Fibroblast of skin of abdomen (primary cell): ENCODE results near the gene TPPP3.

Source experiments
- DNase-seq: peaks from one replicate; pipeline ENCODE4 v3.0.0-alpha.2; 2013

TPPP3 gene

GRCh38 chr16:67403976-67404555 lies 10.8 kb upstream of the TPPP3 start:
- no peak for DNase-seq

GRCh38 chr16:67400901-67401300 lies 7.6 kb upstream of the TPPP3 start:
- DNase-seq = no peak

GRCh38 chr16:67399749-67400704 lies 6.7 kb upstream of the TPPP3 start:
- DNase-seq = no peak

- no peak for DNase-seq
Observed at GRCh38 chr16:67399218-67399733, 6.0 kb upstream of the TPPP3 start.

GRCh38 chr16:67398546-67399217 lies 5.4 kb upstream of the TPPP3 start:
- no peak for DNase-seq

- DNase-seq = no peak
Observed at GRCh38 chr16:67397812-67398545, 4.7 kb upstream of the TPPP3 start.

- no peak for DNase-seq
Observed at GRCh38 chr16:67397036-67397801, 3.9 kb upstream of the TPPP3 start.

- peak; percentile 63 for DNase-seq
Observed at GRCh38 chr16:67396159-67397035, 3.1 kb upstream of the TPPP3 start.

GRCh38 chr16:67395458-67396158 lies 2.3 kb upstream of the TPPP3 start:
- DNase-seq = no peak

- DNase-seq = no peak
Observed at GRCh38 chr16:67395105-67395457, 1.8 kb upstream of the TPPP3 start.

GRCh38 chr16:67394155-67395104 lies 1.1 kb upstream of the TPPP3 start:
- DNase-seq = no peak

- no peak for DNase-seq
Observed at GRCh38 chr16:67393788-67394154, 473 bp upstream of the TPPP3 start.

- no peak for DNase-seq
Observed at GRCh38 chr16:67392301-67393059, 818 bp downstream of the TPPP3 start.

- DNase-seq = no peak
Observed at GRCh38 chr16:67391424-67392300, 1.6 kb downstream of the TPPP3 start.

- no peak for DNase-seq
Observed at GRCh38 chr16:67390816-67391423, 2.4 kb downstream of the TPPP3 start.
